ENCODE results near the gene MAPK9.

Gene MAPK9

DNA sequence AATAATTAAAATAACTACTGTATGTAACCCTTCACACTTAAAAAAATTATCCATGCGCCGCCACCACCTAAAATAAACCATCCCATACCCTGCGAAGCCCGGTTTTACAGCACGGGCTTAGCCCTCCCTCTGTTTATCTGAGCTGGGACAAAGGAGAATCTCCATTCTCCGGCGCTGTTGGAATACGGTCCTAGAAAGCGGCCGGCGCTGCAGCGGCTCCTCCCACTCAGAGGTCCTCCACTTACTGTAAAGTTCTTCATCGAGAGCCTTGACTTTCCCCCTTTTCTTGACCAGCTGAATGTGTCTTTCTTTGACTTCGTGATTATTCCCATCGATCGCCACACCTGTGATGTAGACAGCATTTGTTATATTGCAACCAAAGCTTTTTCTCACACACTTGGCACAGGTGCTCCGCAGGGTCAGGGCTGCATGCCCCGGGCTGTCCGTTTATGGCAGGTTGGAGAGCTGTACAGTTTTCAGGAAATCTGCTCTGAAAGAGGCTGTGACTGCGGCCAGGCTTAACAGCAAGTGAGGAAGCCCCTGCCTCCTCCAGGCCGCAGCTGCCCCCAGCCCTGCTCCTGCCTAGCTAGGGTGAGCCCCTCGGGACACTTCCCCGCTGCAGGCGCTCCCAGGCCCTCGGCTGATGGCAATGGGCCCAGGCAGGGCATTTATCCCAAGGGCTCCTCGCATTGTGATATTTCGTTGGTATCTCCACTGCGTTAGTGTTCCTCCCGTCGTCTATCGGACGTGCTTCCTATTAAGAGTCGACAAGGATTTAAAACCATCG, 44.5 kb upstream of the MAPK9 start:
- H3K4me3 ChIP-seq, result no peak overlapping the region
- no peak for DNase-seq
- TF ChIP-seq, protein P1, sequence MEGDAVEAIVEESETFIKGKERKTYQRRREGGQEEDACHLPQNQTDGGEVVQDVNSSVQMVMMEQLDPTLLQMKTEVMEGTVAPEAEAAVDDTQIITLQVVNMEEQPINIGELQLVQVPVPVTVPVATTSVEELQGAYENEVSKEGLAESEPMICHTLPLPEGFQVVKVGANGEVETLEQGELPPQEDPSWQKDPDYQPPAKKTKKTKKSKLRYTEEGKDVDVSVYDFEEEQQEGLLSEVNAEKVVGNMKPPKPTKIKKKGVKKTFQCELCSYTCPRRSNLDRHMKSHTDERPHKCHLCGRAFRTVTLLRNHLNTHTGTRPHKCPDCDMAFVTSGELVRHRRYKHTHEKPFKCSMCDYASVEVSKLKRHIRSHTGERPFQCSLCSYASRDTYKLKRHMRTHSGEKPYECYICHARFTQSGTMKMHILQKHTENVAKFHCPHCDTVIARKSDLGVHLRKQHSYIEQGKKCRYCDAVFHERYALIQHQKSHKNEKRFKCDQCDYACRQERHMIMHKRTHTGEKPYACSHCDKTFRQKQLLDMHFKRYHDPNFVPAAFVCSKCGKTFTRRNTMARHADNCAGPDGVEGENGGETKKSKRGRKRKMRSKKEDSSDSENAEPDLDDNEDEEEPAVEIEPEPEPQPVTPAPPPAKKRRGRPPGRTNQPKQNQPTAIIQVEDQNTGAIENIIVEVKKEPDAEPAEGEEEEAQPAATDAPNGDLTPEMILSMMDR (IDR thresholded peaks at IDR 0.05), result no peak
- H3K36me3 ChIP-seq, result peaks cover 7 to 31% (median 25%) of the 10 kb centered on the region in 3 donors
- H3K9me3 ChIP-seq, result no peaks in the 10 kb centered on the region
- no peak overlapping the region for H3K27ac ChIP-seq
- intact Hi-C loops (cut with DNase I; ENCODE audit: low total_unique reads), result no loop called here
- no peaks in the 10 kb centered on the region for H3K27me3 ChIP-seq
- H3K4me1 ChIP-seq, result peaks cover 0 to 6% (median 2%) of the 10 kb centered on the region in 4 donors

DNA sequence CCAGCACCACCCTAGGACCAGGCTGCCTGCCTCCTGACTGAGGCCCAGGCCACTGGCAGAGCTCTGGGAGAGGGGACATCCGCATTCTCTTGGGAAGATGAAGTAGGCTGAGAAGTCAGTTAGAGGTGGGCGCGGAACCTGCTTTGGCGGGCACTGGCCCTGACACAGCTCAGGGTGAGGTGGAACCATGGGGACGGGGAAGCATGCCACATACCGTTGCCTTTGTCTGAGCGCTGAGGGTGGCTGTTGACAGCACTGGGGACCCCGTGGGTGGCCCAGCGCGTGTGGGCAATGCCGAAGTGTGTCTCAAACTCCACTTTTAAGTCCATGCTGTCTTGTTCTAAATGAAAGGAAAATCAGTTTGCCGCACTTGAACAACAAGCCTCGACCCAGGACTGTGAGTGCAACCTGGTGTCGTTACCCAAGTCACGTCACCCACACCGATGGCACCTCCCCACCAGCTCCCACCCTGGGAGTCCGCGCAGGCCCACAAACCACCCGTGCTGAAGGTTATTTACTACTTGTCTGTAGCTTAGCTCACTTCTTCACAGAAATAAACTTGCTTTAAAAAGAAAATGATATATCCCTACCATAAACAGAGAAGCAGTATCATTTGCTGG, 43.8 kb upstream of the MAPK9 start:
- no peak overlapping the region for H3K4me3 ChIP-seq
- H3K27me3 ChIP-seq, result no peaks in the 10 kb centered on the region
- H3K36me3 ChIP-seq, result peaks cover 7 to 31% (median 25%) of the 10 kb centered on the region in 3 donors
- intact Hi-C loops (cut with DNase I; ENCODE audit: low total_unique reads), result no loop called here
- no peaks in the 10 kb centered on the region for H3K9me3 ChIP-seq
- DNase-seq, result no peak
- H3K4me1 ChIP-seq, result peaks cover 0 to 6% (median 2%) of the 10 kb centered on the region in 4 donors
- H3K27ac ChIP-seq, result no peak overlapping the region
- TF ChIP-seq, protein P1 (IDR thresholded peaks at IDR 0.05), result no peak

DNA sequence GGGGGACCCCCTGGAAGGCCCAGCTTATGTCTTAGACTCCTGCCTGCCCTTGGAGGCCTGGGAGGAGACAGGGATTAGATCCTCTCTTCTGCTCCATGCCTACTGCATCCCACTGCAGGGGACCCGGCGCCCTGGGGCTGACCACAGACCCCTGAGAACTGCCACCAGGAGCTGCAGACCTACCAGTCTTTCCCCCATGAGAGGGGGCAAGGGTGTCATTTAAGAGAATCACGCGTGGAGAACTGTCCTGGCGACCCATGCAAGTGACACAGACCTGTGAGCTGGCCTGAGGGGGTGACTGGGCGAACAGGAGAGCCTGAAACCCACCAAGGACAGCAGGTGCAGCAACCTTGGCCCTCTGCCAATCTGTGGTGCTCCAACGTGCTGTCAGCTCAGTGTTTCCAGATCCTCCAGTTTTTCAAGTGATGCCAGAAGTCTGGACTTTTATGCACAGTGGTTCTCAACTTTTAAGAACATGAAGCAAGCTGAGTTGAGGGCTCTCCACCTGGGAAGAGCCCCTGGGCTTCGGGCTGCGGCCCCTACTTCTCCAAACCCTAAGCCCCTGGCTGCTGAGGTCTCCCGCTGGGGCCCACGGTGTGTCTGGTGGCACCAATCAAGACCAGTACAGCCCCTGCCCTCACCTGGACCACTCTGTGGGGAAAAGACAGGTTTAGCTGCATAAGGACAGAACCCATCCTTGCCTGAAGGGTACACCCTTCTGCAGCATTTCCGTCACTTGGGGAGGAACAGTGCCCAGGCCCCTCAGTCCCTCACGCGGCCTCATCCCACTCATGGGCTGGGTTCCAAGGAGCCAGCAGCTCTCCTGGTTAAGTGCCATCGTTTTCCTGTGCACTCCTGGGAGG, 43.1 kb upstream of the MAPK9 start:
- H3K27me3 ChIP-seq, result no peaks in the 10 kb centered on the region
- H3K9me3 ChIP-seq, result no peaks in the 10 kb centered on the region
- peaks cover 7 to 31% (median 25%) of the 10 kb centered on the region in 3 donors for H3K36me3 ChIP-seq
- no peak overlapping the region for H3K4me3 ChIP-seq
- TF ChIP-seq, protein P1 (IDR thresholded peaks at IDR 0.05), result no peak
- H3K4me1 ChIP-seq, result peaks cover 0 to 6% (median 2%) of the 10 kb centered on the region in 4 donors
- intact Hi-C loops (cut with DNase I; ENCODE audit: low total_unique reads), result no loop called here
- no peak overlapping the region for H3K27ac ChIP-seq
- DNase-seq, result no peak

DNA sequence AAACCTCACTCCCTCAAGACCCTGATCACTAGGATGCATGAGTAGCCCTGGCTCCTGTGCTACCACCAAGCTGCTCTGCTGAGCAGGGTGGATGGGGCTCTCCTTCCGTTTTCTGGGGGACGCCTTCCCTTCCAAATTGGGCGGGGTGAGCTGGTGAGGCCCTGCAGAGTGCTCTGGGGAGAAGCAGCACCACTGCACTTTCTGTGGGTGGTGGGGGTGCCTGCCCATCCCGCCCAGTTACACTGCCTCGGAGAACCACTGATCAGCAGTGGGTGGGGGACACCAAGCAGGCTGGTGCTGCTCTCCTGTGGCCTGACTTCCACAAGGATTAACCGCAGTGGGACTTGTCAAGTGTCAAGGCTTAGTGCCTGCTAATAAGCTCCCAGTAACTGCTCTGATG, 42.3 kb upstream of the MAPK9 start:
- intact Hi-C loops (cut with DNase I; ENCODE audit: low total_unique reads), result no loop called here
- H3K27ac ChIP-seq, result no peak overlapping the region

DNA sequence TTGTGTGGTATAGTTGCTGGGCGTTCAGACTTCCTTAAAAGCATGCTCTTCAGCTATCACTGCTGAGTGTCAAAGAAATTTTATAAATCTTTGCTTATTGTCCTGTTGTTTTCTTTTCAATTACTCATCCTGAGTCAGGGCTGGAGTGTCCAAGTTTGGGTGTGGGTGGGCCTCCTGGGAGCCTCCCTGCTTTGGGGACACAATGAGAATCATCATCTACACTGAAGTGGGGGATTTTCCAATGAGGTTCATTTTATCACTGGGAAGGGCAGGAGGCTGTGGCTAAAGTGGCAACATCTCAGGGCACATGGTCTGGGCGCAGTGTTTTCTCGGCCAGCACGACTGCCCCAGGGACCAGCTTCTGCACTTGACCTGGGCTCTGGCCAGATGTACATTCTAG, 41.8 kb upstream of the MAPK9 start:
- Histone ChIP-seq H3K4me1 (peaks cover 0 to 6% (median 2%) of the 10 kb centered on the region in 4 donors), H3K27me3 (no peaks in the 10 kb centered on the region), H3K27ac (no peak overlapping the region), H3K9me3 (no peaks in the 10 kb centered on the region), H3K4me3 (no peak overlapping the region), H3K36me3 (peaks cover 7 to 31% (median 25%) of the 10 kb centered on the region in 3 donors)
- TF ChIP-seq, protein P1 (IDR thresholded peaks at IDR 0.05), result no peak
- intact Hi-C loops (cut with DNase I; ENCODE audit: low total_unique reads), result no loop called here
- peak in 1 of 2 donors; percentile 44 for DNase-seq

More for the DNA sequence above, 42.3 kb upstream of the MAPK9 start:
- Histone ChIP-seq H3K4me1 (peaks cover 0 to 6% (median 2%) of the 10 kb centered on the region in 4 donors), H3K9me3 (no peaks in the 10 kb centered on the region), H3K4me3 (no peak overlapping the region), H3K27me3 (no peaks in the 10 kb centered on the region), H3K36me3 (peaks cover 7 to 31% (median 25%) of the 10 kb centered on the region in 3 donors)
- TF ChIP-seq, protein P1 (IDR thresholded peaks at IDR 0.05), result no peak
- no peak for DNase-seq

Data from tibial artery (tissue), 4 donors.